Brain microvascular endothelial cell (primary cell): Measurements from ENCODE around the gene CEACAM3.
"Not testable (repeated sequence)": the region's sequence is repeated elsewhere in the genome, so short reads cannot be mapped to it uniquely, and the experiment has no call there.

Source experiments
- DNase-seq: peaks from one replicate; pipeline ENCODE4 v3.0.0-alpha.2; 2020
- H3K27ac ChIP-seq: fragments of 250-450 bp; sonication (Bioruptor Pico); 2 replicates; pipeline ENCODE4 v1.5.1; 2020; ENCODE audit warnings: mild to moderate bottlenecking, moderate library complexity
- H3K27me3 ChIP-seq: fragments of 250-450 bp; sonication (Bioruptor Pico); replicated peaks from 2 replicates; pipeline ENCODE4 v1.5.1; 2020; ENCODE audit warnings: mild to moderate bottlenecking
- H3K36me3 ChIP-seq: fragments of 250-450 bp; sonication (Bioruptor Pico); replicated peaks from 2 replicates; pipeline ENCODE4 v1.5.1; 2020; ENCODE audit warnings: mild to moderate bottlenecking
- H3K4me3 ChIP-seq: 2 replicates; pipeline ENCODE4 v1.5.1; 2011; ENCODE audit warnings: low read depth, mild to moderate bottlenecking, control low read depth, low read length, moderate library complexity
- in situ Hi-C: cut with HindIII; loops from 2 replicates; pipeline ENCODE4 v1.10.0; 2017; ENCODE audit warnings: low sequenced_read_pairs, low pct_ligation_motif_present
- TF ChIP-seq, protein P1 (sequence below): IDR thresholded peaks from 2 replicates; pipeline ENCODE4 v1.5.1; 2011; ENCODE audit warnings: low read depth, mild to moderate bottlenecking, moderate library complexity, low read length, control low read depth, inconsistent platforms; ENCODE audit errors: missing control alignments

CEACAM3 gene

GRCh38 chr19:41796362-41796761, at the start of gene CEACAM3:
Gene CEACAM3, plus strand, starts transcription at chr19:41796587. Its CDS starts 91 bp downstream, at chr19:41796678.
- TF ChIP-seq, protein P1, sequence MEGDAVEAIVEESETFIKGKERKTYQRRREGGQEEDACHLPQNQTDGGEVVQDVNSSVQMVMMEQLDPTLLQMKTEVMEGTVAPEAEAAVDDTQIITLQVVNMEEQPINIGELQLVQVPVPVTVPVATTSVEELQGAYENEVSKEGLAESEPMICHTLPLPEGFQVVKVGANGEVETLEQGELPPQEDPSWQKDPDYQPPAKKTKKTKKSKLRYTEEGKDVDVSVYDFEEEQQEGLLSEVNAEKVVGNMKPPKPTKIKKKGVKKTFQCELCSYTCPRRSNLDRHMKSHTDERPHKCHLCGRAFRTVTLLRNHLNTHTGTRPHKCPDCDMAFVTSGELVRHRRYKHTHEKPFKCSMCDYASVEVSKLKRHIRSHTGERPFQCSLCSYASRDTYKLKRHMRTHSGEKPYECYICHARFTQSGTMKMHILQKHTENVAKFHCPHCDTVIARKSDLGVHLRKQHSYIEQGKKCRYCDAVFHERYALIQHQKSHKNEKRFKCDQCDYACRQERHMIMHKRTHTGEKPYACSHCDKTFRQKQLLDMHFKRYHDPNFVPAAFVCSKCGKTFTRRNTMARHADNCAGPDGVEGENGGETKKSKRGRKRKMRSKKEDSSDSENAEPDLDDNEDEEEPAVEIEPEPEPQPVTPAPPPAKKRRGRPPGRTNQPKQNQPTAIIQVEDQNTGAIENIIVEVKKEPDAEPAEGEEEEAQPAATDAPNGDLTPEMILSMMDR: no peak
- no peak for DNase-seq
- Histone ChIP-seq H3K27ac (no peak within 1 kb of the TSS), H3K4me3 (no peak within 1 kb of the TSS), H3K36me3 (no peaks in the 10 kb centered on the region), H3K27me3 (no peaks in the 10 kb centered on the region)
- in situ Hi-C loops: no loop called here

GRCh38 chr19:41746593-41747227, 49.7 kb upstream of the CEACAM3 start:
- DNase-seq: peak; percentile 35

GRCh38 chr19:41748012-41748411, 48.4 kb upstream of the CEACAM3 start:
- H3K4me3 ChIP-seq: no peak overlapping the region
- no peak for DNase-seq
- TF ChIP-seq, protein P1: no peak
- no peaks in the 10 kb centered on the region for H3K36me3 ChIP-seq
- H3K27ac ChIP-seq: no peak overlapping the region
- peaks cover 2% of the 10 kb centered on the region for H3K27me3 ChIP-seq
- in situ Hi-C loops: no loop called here

More at GRCh38 chr19:41746593-41747227, 49.7 kb upstream of the CEACAM3 start:
- in situ Hi-C loops: no loop called here
- TF ChIP-seq, protein P1: peak; percentile 72
- Histone ChIP-seq H3K4me3 (no peak overlapping the region), H3K27me3 (peaks cover 2% of the 10 kb centered on the region), H3K36me3 (no peaks in the 10 kb centered on the region), H3K27ac (no peak overlapping the region)

DNA sequence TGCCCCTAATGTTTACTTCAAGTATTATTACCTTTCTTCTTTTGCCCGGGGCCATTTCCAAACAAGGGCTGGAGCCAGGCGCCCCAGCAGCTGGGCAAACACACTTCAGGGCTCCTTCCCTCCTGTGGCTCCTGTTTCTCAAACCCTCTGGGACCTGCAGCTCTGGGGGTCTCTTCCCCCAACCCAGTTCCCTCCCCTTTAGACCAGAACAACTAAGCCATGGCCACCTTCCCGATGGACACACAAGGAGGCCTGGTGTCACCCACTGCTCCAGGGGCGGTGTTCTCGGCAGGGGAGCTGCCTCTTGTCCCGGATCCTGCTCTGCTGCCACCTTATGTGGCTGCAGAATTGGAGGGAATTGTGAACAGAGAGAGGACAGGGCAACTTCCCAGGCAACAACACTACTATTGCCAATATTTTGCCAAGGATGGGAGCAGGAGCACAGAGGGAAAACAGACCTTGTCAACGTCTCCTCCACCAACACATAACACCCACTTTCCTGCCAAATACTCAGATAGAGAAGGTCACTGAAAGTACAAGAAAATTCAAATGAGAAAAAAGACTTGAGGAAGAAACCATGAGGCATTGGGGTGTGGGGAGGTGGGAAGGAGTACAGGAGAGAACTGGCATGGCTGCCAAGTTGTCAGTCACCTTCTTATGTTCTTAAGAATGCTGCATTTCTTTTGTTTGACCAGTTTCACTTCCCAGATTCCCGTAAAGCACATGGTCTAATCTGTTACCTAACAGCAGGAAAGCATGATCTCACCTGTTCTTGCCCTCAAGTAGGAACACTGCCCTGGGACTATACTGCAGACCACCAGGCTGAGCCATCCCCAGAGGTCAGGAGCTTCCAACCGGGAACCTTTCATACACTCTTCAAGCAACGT, 45.9 kb upstream of the CEACAM3 start:
- DNase-seq, in situ Hi-C loops, H3K27me3 ChIP-seq, H3K36me3 ChIP-seq, H3K4me3 ChIP-seq, H3K27ac ChIP-seq: not testable (repeated sequence)

- H3K36me3 ChIP-seq: no peaks in the 10 kb centered on the region
- H3K27me3 ChIP-seq: no peaks in the 10 kb centered on the region
- peak; percentile 2 for DNase-seq
- no peak overlapping the region for H3K27ac ChIP-seq
- H3K4me3 ChIP-seq: no peak overlapping the region
- in situ Hi-C loops: no loop called here
- TF ChIP-seq, protein P1: peak; percentile 80
These were observed 43.2 kb upstream of the CEACAM3 start for GRCh38 chr19:41753159-41753558.

GRCh38 chr19:41753936-41754529, 42.4 kb upstream of the CEACAM3 start:
- no peaks in the 10 kb centered on the region for H3K36me3 ChIP-seq
- no peaks in the 10 kb centered on the region for H3K27me3 ChIP-seq
- in situ Hi-C loops: no loop called here
- no peak overlapping the region for H3K27ac ChIP-seq
- peak; percentile 41 for DNase-seq
- TF ChIP-seq, protein P1: peak; percentile 78
- H3K4me3 ChIP-seq: no peak overlapping the region
